GM21423 (cell line): ENCODE measurements around the gene PXK.

Source experiments
- ATAC-seq: cut with Tn5 transposase; IDR thresholded peaks from one replicate; pipeline ENCODE4 v1.9.1; 2021; ENCODE audit warnings: mild to moderate bottlenecking, moderate library complexity; ENCODE audit not compliant: unreplicated experiment

PXK gene

GRCh38 chr3:58346368-58346767, 13.7 kb downstream of the PXK start:
- no peak for ATAC-seq

- ATAC-seq, result no peak
These were observed 15.3 kb downstream of the PXK start for GRCh38 chr3:58347984-58348383.

- ATAC-seq, result peak; percentile 88
These were observed 17.3 kb downstream of the PXK start for GRCh38 chr3:58349792-58350626.

GRCh38 chr3:58350627-58351013, 17.9 kb downstream of the PXK start:
- no peak for ATAC-seq

GRCh38 chr3:58351920-58352319, 19.2 kb downstream of the PXK start:
- ATAC-seq, result no peak

- ATAC-seq, result no peak
These were observed 19.9 kb downstream of the PXK start for GRCh38 chr3:58352626-58353025.

GRCh38 chr3:58353722-58354553, 21.2 kb downstream of the PXK start:
- ATAC-seq, result no peak

- peak; percentile 51 for ATAC-seq
These were observed 22.5 kb downstream of the PXK start for GRCh38 chr3:58355179-58355578.

- ATAC-seq, result no peak
These were observed 23.4 kb downstream of the PXK start for GRCh38 chr3:58356054-58356453.

GRCh38 chr3:58357402-58357801, 24.7 kb downstream of the PXK start:
- ATAC-seq, result no peak

GRCh38 chr3:58358092-58358491, 25.4 kb downstream of the PXK start:
- no peak for ATAC-seq

- no peak for ATAC-seq
These were observed 26.1 kb downstream of the PXK start for GRCh38 chr3:58358808-58359207.

GRCh38 chr3:58359621-58360020, 26.9 kb downstream of the PXK start:
- ATAC-seq, result no peak

- ATAC-seq, result no peak
These were observed 29.2 kb downstream of the PXK start for GRCh38 chr3:58361866-58362265.

- no peak for ATAC-seq
These were observed 34.0 kb downstream of the PXK start for GRCh38 chr3:58366699-58367098.

- no peak for ATAC-seq
These were observed 36.3 kb downstream of the PXK start for GRCh38 chr3:58369038-58369437.

GRCh38 chr3:58369876-58370275, 37.2 kb downstream of the PXK start:
- ATAC-seq, result no peak

GRCh38 chr3:58370407-58370806, 37.7 kb downstream of the PXK start:
- no peak for ATAC-seq

GRCh38 chr3:58371754-58372153, 39.1 kb downstream of the PXK start:
- no peak for ATAC-seq

GRCh38 chr3:58375254-58375653, 42.6 kb downstream of the PXK start:
- ATAC-seq, result no peak

GRCh38 chr3:58377168-58377567, 44.5 kb downstream of the PXK start:
- no peak for ATAC-seq

GRCh38 chr3:58377750-58378149, 45.1 kb downstream of the PXK start:
- ATAC-seq, result no peak
